SJSA1 (cell line): ENCODE results near the gene PROB1. TPM values are rescaled to one million over a fixed set of nuclear protein-coding genes. Genes with fewer than 3 reads are reported as not detected.

ENCODE experiments used
- DNase-seq, 2 experiments: peaks; one replicate each; pipeline ENCODE4 v3.0.0-alpha.2; 2015 to 2020; ENCODE audit warnings: low spot score in 2 of 2, low read depth in 1 of 2
- H3K27ac ChIP-seq: fragments of 250-450 bp; sonication (Bioruptor Pico); 2 replicates; pipeline ENCODE4 v1.5.1; 2020; ENCODE audit warnings: mild to moderate bottlenecking, moderate library complexity
- H3K27me3 ChIP-seq: fragments of 250-450 bp; sonication (Bioruptor Pico); replicated peaks from 2 replicates; pipeline ENCODE4 v1.5.1; 2020; ENCODE audit warnings: mild to moderate bottlenecking, moderate library complexity
- H3K36me3 ChIP-seq: fragments of 250-450 bp; sonication (Bioruptor Pico); 2 replicates; pipeline ENCODE4 v1.5.1; 2020; ENCODE audit warnings: mild to moderate bottlenecking
- H3K4me1 ChIP-seq: fragments of 250-450 bp; sonication (Bioruptor Pico); replicated peaks from 2 replicates; pipeline ENCODE4 v1.6.1; 2021; ENCODE audit warnings: mild to moderate bottlenecking
- H3K4me3 ChIP-seq: fragments of 250-450 bp; sonication (Bioruptor Pico); 2 replicates; pipeline ENCODE4 v1.5.1; 2020; ENCODE audit warnings: mild to moderate bottlenecking
- H3K9me3 ChIP-seq: fragments of 250-450 bp; sonication (Bioruptor Pico); replicated peaks from 2 replicates; pipeline ENCODE4 v1.5.1; 2020; ENCODE audit warnings: mild to moderate bottlenecking
- total RNA-seq: library from RNA; depleted of rRNA; stranded (reverse); fragments of >200 nt; shearing (Covaris generic); gene quantifications from 2 replicates; pipeline ENCODE4 v1.2.3, GENCODE V29; 2014; rRNA removed

Gene PROB1
- total RNA-seq, 1 experiment from 2014 or later: 0.58 TPM

- Histone ChIP-seq H3K27me3 (no peaks in the 10 kb centered on the region), H3K4me1 (peaks cover 13% of the 10 kb centered on the region), H3K4me3 (peak overlapping the region; percentile 77), H3K27ac (no peak overlapping the region), H3K36me3 (peaks cover 14% of the 10 kb centered on the region), H3K9me3 (no peaks in the 10 kb centered on the region)
- no peak for DNase-seq
These were observed 53.7 kb downstream of the PROB1 start for GRCh38 chr5:139341187-139341688.

Other genes starting within 250 kb of the PROB1 start
- 42.5 and 58.2 TPM in 2 replicates for gene SIL1, start 196.7 kb downstream of the PROB1 start, total RNA-seq
- 452 and 470 TPM in 2 replicates for gene MATR3, start 101.4 kb downstream of the PROB1 start, total RNA-seq
- gene PAIP2, start 53.2 kb downstream of the PROB1 start, total RNA-seq: 107 and 119 TPM in 2 replicates
- gene SLC23A1, start 11.8 kb downstream of the PROB1 start, total RNA-seq: not detected in 2 replicates
- gene MZB1, start 5.2 kb downstream of the PROB1 start, total RNA-seq: not detected in 2 replicates
- 4.0 and 8.5 TPM in 2 replicates for gene SPATA24, start 9.0 kb upstream of the PROB1 start, total RNA-seq
- 4.7 and 12.1 TPM in 2 replicates for gene DNAJC18, start 44.4 kb upstream of the PROB1 start, total RNA-seq
- 0.53 and 1.2 TPM in 2 replicates for gene ECSCR, start 67.6 kb upstream of the PROB1 start, total RNA-seq
- gene SMIM33, start 75.9 kb upstream of the PROB1 start, total RNA-seq: not detected in 2 replicates
- gene STING1, start 87.7 kb upstream of the PROB1 start, total RNA-seq: 46.6 and 49.2 TPM in 2 replicates
- 136 and 159 TPM in 2 replicates for gene UBE2D2, start 166.2 kb upstream of the PROB1 start, total RNA-seq